Measurements from ENCODE around the gene SETD4.

The SETD4 gene

GRCh38 chr21:35984654-35985361 lies 75.5 kb downstream of the SETD4 start:
- H3K27ac ChIP-seq (ENCODE audit: low read depth, low read length): no peak overlapping the region
- H3K9me3 ChIP-seq (ENCODE audit: control insufficient read depth, insufficient read depth, low read depth, low read length): no peaks in the 10 kb centered on the region
- H3K4me3 ChIP-seq (ENCODE audit: low read depth, low read length): no peak overlapping the region
- no peaks in the 10 kb centered on the region for H3K36me3 ChIP-seq (ENCODE audit: control insufficient read depth, insufficient read depth, low read length)
- no peaks in the 10 kb centered on the region for H3K27me3 ChIP-seq (ENCODE audit: control insufficient read depth, insufficient read depth, low read length)
- no peak overlapping the region for H3K9ac ChIP-seq (ENCODE audit: low read length)
- H3K4me1 ChIP-seq (ENCODE audit: control insufficient read depth, insufficient read depth, low read length): no peaks in the 10 kb centered on the region
